ENCODE measurements around the gene GLCE. TPM values are rescaled to one million over a fixed set of nuclear protein-coding genes. Genes with fewer than 3 reads are reported as not detected.

Gene GLCE
- polyA plus RNA-seq, 4 donors = 18.2 to 66.5 (median 30.6) TPM

DNA sequence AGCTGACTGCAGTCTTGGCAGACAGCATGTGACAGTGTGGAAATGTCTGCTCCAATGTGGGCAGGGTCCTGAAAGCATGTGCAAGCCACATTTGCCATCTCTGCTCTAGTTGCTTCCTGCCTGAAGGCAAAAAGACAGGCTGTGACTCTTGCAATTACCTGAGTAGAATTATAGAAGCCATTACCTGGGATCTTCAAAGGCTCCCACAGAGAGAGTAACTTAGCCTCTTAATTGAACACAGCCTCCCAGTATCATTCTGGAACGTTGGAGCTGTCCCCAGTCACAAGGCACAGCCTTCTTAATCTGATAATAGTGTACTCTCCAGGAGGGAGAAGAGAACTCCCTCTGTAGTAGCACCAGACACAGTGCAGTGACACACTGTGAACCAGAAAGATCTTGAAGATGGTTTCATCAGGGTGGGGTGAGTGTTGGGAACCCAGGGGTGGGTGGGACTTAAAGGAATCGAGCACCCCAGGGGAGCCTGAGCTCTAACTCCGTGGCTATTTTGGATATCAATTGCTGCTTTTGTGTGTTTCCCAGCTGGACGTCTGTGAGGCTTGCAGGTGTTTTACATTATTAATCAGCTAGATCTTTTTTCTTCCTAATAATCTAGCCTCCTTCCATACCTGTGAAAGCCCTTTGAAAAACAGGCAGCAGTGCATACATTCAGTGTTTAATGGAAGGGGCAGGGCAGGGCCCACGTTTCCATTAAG lies 40.6 kb upstream of the GLCE start:
- DNase-seq = no peak
- Histone ChIP-seq H3K4me3 (ENCODE audit: low read depth in 1 of 3, low read length in 3 of 3) (no peak overlapping the region), H3K9me3 (ENCODE audit: control insufficient read depth in 2 of 2, insufficient read depth in 1 of 2, low read depth in 1 of 2, low read length in 1 of 2) (no peaks in the 10 kb centered on the region), H3K36me3 (ENCODE audit: control insufficient read depth in 3 of 3, insufficient read depth in 2 of 3, low read depth in 1 of 3, low read length in 3 of 3) (no peaks in the 10 kb centered on the region), H3K4me1 (ENCODE audit: control insufficient read depth in 3 of 3, insufficient read depth in 2 of 3, low read depth in 1 of 3, low read length in 2 of 3) (peaks cover 0 to under 1% (median 0%) of the 10 kb centered on the region in 3 donors), H3K27ac (ENCODE audit: low read depth in 1 of 3, low read length in 2 of 3) (no peak overlapping the region), H3K27me3 (ENCODE audit: control insufficient read depth in 3 of 3, insufficient read depth in 3 of 3, low read length in 3 of 3) (peaks cover 0 to 5% (median 2%) of the 10 kb centered on the region in 3 donors)
- 38 to 58% (median 55%) methylated on average over 5 of the region's 5 CpGs for WGBS, 3 donors
- FAIRE-seq = no peak

GRCh38 chr15:69120732-69121131 lies 39.7 kb upstream of the GLCE start:
- H3K9me3 ChIP-seq (ENCODE audit: control insufficient read depth in 2 of 2, insufficient read depth in 1 of 2, low read depth in 1 of 2, low read length in 1 of 2) = no peaks in the 10 kb centered on the region
- no peak for FAIRE-seq
- 89 to 94% (median 92%) methylated on average over 3 of the region's 3 CpGs for WGBS, 3 donors

DNA sequence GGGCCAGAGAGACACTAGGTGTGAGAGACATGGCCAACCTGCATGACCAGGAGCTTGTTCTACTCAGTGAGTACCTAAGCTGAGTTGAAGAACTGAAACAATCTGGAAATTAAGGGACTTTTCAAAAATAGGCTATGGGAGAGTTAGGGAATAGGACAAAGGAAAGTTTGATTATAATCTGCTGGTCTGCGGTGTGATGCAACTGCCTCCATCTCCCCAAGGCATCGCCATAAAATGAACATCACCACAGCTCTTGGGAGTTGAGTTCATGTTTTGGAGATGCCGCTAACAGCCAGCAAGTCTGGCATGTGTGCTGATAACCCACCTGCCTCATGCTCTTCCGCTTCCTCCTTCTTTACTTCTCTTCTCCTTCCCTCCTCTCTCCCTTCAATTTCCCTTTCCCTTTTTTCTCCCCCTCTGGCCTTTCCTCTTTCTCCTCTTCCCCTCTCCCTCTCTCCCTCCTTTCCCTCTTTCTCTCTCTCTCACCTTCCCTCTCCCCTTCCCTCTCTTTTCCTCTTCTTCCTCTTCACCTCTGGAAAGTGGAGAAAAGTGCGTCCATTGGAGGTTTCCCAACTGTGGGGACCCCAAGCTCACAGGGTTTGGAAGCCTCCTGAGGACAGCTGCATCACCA lies 39.1 kb upstream of the GLCE start:
- H3K36me3 ChIP-seq (ENCODE audit: control insufficient read depth in 3 of 3, insufficient read depth in 2 of 3, low read depth in 1 of 3, low read length in 3 of 3) = no peaks in the 10 kb centered on the region
- peaks cover 0 to 5% (median 2%) of the 10 kb centered on the region in 3 donors for H3K27me3 ChIP-seq (ENCODE audit: control insufficient read depth in 3 of 3, insufficient read depth in 3 of 3, low read length in 3 of 3)
- FAIRE-seq = no peak
- H3K4me3 ChIP-seq (ENCODE audit: low read depth in 1 of 3, low read length in 3 of 3) = no peak overlapping the region
- WGBS, 3 donors = 95 to 96% (median 95%) methylated on average over 5 of the region's 5 CpGs
- no peak for DNase-seq
- peaks cover 0 to 14% (median 0%) of the 10 kb centered on the region in 3 donors for H3K4me1 ChIP-seq (ENCODE audit: control insufficient read depth in 3 of 3, insufficient read depth in 2 of 3, low read depth in 1 of 3, low read length in 2 of 3)
- H3K9me3 ChIP-seq (ENCODE audit: control insufficient read depth in 2 of 2, insufficient read depth in 1 of 2, low read depth in 1 of 2, low read length in 1 of 2) = no peaks in the 10 kb centered on the region
- no peak overlapping the region for H3K27ac ChIP-seq (ENCODE audit: low read depth in 1 of 3, low read length in 2 of 3)

More at GRCh38 chr15:69120732-69121131, 39.7 kb upstream of the GLCE start:
- no peak overlapping the region for H3K4me3 ChIP-seq (ENCODE audit: low read depth in 1 of 3, low read length in 3 of 3)
- H3K4me1 ChIP-seq (ENCODE audit: control insufficient read depth in 3 of 3, insufficient read depth in 2 of 3, low read depth in 1 of 3, low read length in 2 of 3) = peaks cover 0 to 9% (median 0%) of the 10 kb centered on the region in 3 donors
- peaks cover 0 to 5% (median 2%) of the 10 kb centered on the region in 3 donors for H3K27me3 ChIP-seq (ENCODE audit: control insufficient read depth in 3 of 3, insufficient read depth in 3 of 3, low read length in 3 of 3)
- no peak for DNase-seq
- no peaks in the 10 kb centered on the region for H3K36me3 ChIP-seq (ENCODE audit: control insufficient read depth in 3 of 3, insufficient read depth in 2 of 3, low read depth in 1 of 3, low read length in 3 of 3)
- no peak overlapping the region for H3K27ac ChIP-seq (ENCODE audit: low read depth in 1 of 3, low read length in 2 of 3)

GRCh38 chr15:69125236-69125635 lies 35.2 kb upstream of the GLCE start:
- Histone ChIP-seq H3K27me3 (ENCODE audit: control insufficient read depth in 3 of 3, insufficient read depth in 3 of 3, low read length in 3 of 3) (no peaks in the 10 kb centered on the region), H3K4me3 (ENCODE audit: low read depth in 1 of 3, low read length in 3 of 3) (no peak overlapping the region), H3K9me3 (ENCODE audit: control insufficient read depth in 2 of 2, insufficient read depth in 1 of 2, low read depth in 1 of 2, low read length in 1 of 2) (no peaks in the 10 kb centered on the region), H3K4me1 (ENCODE audit: control insufficient read depth in 3 of 3, insufficient read depth in 2 of 3, low read depth in 1 of 3, low read length in 2 of 3) (peaks cover 0 to 52% (median 5%) of the 10 kb centered on the region in 3 donors), H3K36me3 (ENCODE audit: control insufficient read depth in 3 of 3, insufficient read depth in 2 of 3, low read depth in 1 of 3, low read length in 3 of 3) (no peaks in the 10 kb centered on the region), H3K27ac (ENCODE audit: low read depth in 1 of 3, low read length in 2 of 3) (peak overlapping the region in 1 of 3 donors; percentile 77)
- no peak for DNase-seq
- WGBS, 3 donors = 77 to 94% (median 86%) methylated on average over 8 of the region's 8 CpGs
- FAIRE-seq = no peak

DNA sequence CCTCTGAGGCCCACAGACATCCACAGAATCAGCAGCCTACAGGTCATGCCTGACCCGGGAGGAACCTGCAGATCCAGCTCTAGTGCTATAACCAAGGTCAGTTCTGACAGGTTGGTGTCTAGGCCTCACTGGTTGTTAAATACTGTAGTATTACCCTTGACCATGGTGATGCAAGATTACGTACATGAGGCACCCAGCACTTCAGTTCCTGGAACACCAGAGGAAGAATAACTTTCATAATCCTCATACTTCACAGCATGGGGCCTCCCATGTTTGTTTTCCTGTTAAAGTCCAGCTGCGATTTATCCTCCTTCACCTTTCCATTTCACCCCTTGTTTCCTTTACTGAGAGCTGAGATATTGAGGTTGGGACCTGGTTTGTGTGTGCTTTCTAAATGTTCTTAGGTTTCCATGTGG lies 34.4 kb upstream of the GLCE start:
- 21 to 46% (median 22%) methylated on average over 3 of the region's 3 CpGs for WGBS, 3 donors
- Histone ChIP-seq H3K27me3 (ENCODE audit: control insufficient read depth in 3 of 3, insufficient read depth in 3 of 3, low read length in 3 of 3) (no peaks in the 10 kb centered on the region), H3K9me3 (ENCODE audit: control insufficient read depth in 2 of 2, insufficient read depth in 1 of 2, low read depth in 1 of 2, low read length in 1 of 2) (no peaks in the 10 kb centered on the region), H3K36me3 (ENCODE audit: control insufficient read depth in 3 of 3, insufficient read depth in 2 of 3, low read depth in 1 of 3, low read length in 3 of 3) (no peaks in the 10 kb centered on the region), H3K4me1 (ENCODE audit: control insufficient read depth in 3 of 3, insufficient read depth in 2 of 3, low read depth in 1 of 3, low read length in 2 of 3) (peaks cover 0 to 55% (median 5%) of the 10 kb centered on the region in 3 donors), H3K27ac (ENCODE audit: low read depth in 1 of 3, low read length in 2 of 3) (peak overlapping the region in 1 of 3 donors; percentile 77), H3K4me3 (ENCODE audit: low read depth in 1 of 3, low read length in 3 of 3) (no peak overlapping the region)
- DNase-seq (peak; percentile 44 to 88), FAIRE-seq (no peak)

- no peaks in the 10 kb centered on the region for H3K27me3 ChIP-seq (ENCODE audit: control insufficient read depth in 3 of 3, insufficient read depth in 3 of 3, low read length in 3 of 3)
- DNase-seq = peak in 1 of 2 donors; percentile 52
- H3K36me3 ChIP-seq (ENCODE audit: control insufficient read depth in 3 of 3, insufficient read depth in 2 of 3, low read depth in 1 of 3, low read length in 3 of 3) = no peaks in the 10 kb centered on the region
- 90 to 100% (median 93%) methylated on average over 1 of the region's 1 CpG for WGBS, 3 donors
- no peaks in the 10 kb centered on the region for H3K9me3 ChIP-seq (ENCODE audit: control insufficient read depth in 2 of 2, insufficient read depth in 1 of 2, low read depth in 1 of 2, low read length in 1 of 2)
- no peak overlapping the region for H3K4me3 ChIP-seq (ENCODE audit: low read depth in 1 of 3, low read length in 3 of 3)
- peaks cover 0 to 55% (median 5%) of the 10 kb centered on the region in 3 donors for H3K4me1 ChIP-seq (ENCODE audit: control insufficient read depth in 3 of 3, insufficient read depth in 2 of 3, low read depth in 1 of 3, low read length in 2 of 3)
- FAIRE-seq = no peak
- H3K27ac ChIP-seq (ENCODE audit: low read depth in 1 of 3, low read length in 2 of 3) = peak overlapping the region in 1 of 3 donors; percentile 77
These were observed 33.1 kb upstream of the GLCE start for GRCh38 chr15:69127306-69127705.

DNA sequence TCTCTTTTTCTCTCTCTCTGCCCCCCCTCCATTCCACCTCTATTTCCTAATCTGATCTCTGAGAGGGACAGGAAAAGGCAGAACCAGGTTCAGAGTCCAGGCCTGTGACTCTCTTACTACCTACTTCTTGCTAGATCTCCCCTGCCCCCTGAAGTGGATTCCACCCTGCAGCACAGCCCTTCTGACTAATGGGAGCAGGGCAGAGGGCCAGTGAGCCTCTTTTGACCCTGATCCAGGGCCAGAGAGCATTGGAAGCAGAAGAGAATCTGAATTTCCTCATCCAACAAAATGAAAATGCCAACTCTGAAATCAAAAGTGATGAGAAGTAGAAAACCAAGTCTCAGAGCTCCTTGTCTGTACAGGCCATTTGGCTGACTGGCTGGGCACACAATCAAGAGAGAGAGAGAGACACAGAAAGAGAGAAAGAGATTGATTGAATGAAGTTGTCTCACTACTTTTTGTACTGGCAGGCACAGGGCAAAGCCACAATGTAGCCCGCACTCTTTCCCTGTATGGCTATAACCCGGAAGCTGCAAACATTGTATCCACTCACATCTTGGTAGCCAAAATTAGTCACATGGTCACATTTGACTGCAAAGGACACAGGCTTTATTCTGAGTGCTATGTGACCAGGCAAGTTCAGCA lies 31.6 kb upstream of the GLCE start:
- no peaks in the 10 kb centered on the region for H3K36me3 ChIP-seq (ENCODE audit: control insufficient read depth in 3 of 3, insufficient read depth in 2 of 3, low read depth in 1 of 3, low read length in 3 of 3)
- no peaks in the 10 kb centered on the region for H3K9me3 ChIP-seq (ENCODE audit: control insufficient read depth in 2 of 2, insufficient read depth in 1 of 2, low read depth in 1 of 2, low read length in 1 of 2)
- DNase-seq (peak; percentile 57 to 81), FAIRE-seq (no peak)
- H3K27ac ChIP-seq (ENCODE audit: low read depth in 1 of 3, low read length in 2 of 3) = peak overlapping the region in 2 of 3 donors; percentile 8 to 77
- no peaks in the 10 kb centered on the region for H3K27me3 ChIP-seq (ENCODE audit: control insufficient read depth in 3 of 3, insufficient read depth in 3 of 3, low read length in 3 of 3)
- peaks cover 0 to 55% (median 5%) of the 10 kb centered on the region in 3 donors for H3K4me1 ChIP-seq (ENCODE audit: control insufficient read depth in 3 of 3, insufficient read depth in 2 of 3, low read depth in 1 of 3, low read length in 2 of 3)
- WGBS, 3 donors = 72 to 77% (median 74%) methylated on average over 2 of the region's 2 CpGs
- no peak overlapping the region for H3K4me3 ChIP-seq (ENCODE audit: low read depth in 1 of 3, low read length in 3 of 3)

GRCh38 chr15:69131362-69132220 lies 28.8 kb upstream of the GLCE start:
- Histone ChIP-seq H3K27me3 (ENCODE audit: control insufficient read depth in 3 of 3, insufficient read depth in 3 of 3, low read length in 3 of 3) (no peaks in the 10 kb centered on the region), H3K4me1 (ENCODE audit: control insufficient read depth in 3 of 3, insufficient read depth in 2 of 3, low read depth in 1 of 3, low read length in 2 of 3) (peaks cover 0 to 39% (median 5%) of the 10 kb centered on the region in 3 donors), H3K4me3 (ENCODE audit: low read depth in 1 of 3, low read length in 3 of 3) (no peak overlapping the region), H3K9me3 (ENCODE audit: control insufficient read depth in 2 of 2, insufficient read depth in 1 of 2, low read depth in 1 of 2, low read length in 1 of 2) (no peaks in the 10 kb centered on the region), H3K36me3 (ENCODE audit: control insufficient read depth in 3 of 3, insufficient read depth in 2 of 3, low read depth in 1 of 3, low read length in 3 of 3) (no peaks in the 10 kb centered on the region), H3K27ac (ENCODE audit: low read depth in 1 of 3, low read length in 2 of 3) (no peak overlapping the region)
- FAIRE-seq (no peak), DNase-seq (no peak)
- 84 to 94% (median 85%) methylated on average over 7 of the region's 7 CpGs for WGBS, 3 donors

Measured in small intestine (tissue), 7 donors.